GM19395 (cell line): ENCODE results near the gene HIBCH.
"Not testable (repeated sequence)": the region's sequence is repeated elsewhere in the genome, so short reads cannot be mapped to it uniquely, and the experiment has no call there.

Source experiments
- ATAC-seq: cut with Tn5 transposase; IDR thresholded peaks from one replicate; pipeline ENCODE4 v1.9.1; 2021; ENCODE audit warnings: mild to moderate bottlenecking, moderate library complexity; ENCODE audit not compliant: unreplicated experiment

HIBCH gene

GRCh38 chr2:190254063-190254850, 65.4 kb downstream of the HIBCH start:
- ATAC-seq, result no peak

GRCh38 chr2:190250421-190250820, 69.2 kb downstream of the HIBCH start:
- no peak for ATAC-seq

GRCh38 chr2:190235551-190236075, 84.0 kb downstream of the HIBCH start:
- ATAC-seq, result no peak

GRCh38 chr2:190235101-190235500, 84.5 kb downstream of the HIBCH start:
- no peak for ATAC-seq

DNA sequence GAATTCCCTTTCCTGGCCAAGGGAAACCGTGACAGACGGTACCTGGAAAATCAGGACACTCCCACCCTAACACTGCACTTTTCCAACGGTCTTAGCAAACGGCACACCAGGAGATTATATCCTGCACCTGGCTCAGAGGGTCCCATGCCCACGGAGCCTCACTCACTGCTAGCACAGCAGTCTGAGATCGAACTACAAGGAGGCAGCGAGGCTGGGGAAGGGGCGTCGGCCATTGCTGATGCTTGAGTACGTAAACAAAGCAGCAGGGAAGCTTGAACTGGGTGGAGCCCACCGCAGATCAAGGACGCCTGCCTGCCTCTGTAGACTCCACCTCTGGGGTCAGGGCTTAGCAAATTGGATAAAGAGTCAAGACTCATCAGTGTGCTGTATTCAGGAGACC, 95.6 kb downstream of the HIBCH start:
- not testable (repeated sequence) for ATAC-seq

- ATAC-seq, result not testable (repeated sequence)
Measured at GRCh38 chr2:190222745-190223144, 96.9 kb downstream of the HIBCH start.

- ATAC-seq, result no peak
Measured at GRCh38 chr2:190221429-190221828, 98.2 kb downstream of the HIBCH start.

DNA sequence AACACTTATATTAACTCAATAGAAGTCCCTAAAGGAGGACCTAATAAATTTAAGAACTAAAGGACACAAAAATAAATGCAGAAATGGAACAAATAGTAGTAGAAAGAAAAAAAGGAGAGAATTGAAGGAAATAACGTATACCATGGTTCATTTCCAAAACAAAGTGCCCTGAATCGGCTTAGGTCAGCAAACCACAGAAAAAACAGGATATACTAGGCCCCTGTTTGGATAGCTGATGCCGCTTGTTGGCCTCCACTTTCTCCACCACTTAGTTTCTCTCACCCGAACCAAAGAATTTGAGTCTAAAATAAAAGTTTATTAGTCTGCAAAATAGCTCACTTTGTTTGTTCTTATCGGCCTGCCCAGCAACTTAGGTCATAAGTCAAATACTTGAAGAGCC, 100.4 kb downstream of the HIBCH start:
- no peak for ATAC-seq

DNA sequence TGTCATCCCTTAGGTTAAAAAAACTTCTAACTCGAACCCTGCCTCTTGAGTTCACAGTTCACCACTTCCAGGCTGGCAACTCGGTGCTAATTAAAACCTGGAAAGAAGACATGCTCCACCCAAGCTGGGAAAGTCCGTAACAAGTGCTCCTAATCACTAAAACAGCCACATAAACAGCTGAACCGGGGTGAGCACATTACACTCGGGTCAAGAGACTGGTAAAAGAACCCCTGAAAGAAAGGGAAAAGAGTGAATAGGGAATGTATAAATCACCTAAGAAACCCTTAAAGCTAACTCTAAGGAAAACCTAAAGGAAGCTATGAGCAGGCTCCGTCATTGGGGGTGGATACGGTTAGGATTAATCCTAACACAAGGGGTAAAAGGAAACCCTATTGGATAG, 102.0 kb downstream of the HIBCH start:
- no peak for ATAC-seq

DNA sequence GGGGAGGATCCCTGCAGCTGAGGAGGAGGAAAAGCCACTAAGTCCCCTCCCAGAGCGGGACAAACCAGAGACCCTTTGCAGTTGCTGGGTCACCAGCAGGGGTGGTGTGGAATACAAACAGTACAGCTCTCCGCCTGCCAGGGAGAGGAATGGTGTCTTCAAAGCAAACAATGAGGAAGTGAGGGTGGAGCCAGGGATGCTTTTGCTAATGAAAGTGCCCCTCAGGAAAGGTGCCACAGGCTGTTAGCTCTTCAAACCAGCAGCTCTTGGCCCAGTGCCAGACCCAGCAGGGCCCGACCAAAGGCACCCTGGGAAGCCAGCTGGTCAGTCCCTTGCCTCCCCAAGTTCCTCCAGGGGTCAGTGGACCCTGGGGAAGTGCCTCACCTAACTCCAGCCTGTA, 102.8 kb downstream of the HIBCH start:
- no peak for ATAC-seq

GRCh38 chr2:190215620-190216019, 104.0 kb downstream of the HIBCH start:
- ATAC-seq, result no peak

DNA sequence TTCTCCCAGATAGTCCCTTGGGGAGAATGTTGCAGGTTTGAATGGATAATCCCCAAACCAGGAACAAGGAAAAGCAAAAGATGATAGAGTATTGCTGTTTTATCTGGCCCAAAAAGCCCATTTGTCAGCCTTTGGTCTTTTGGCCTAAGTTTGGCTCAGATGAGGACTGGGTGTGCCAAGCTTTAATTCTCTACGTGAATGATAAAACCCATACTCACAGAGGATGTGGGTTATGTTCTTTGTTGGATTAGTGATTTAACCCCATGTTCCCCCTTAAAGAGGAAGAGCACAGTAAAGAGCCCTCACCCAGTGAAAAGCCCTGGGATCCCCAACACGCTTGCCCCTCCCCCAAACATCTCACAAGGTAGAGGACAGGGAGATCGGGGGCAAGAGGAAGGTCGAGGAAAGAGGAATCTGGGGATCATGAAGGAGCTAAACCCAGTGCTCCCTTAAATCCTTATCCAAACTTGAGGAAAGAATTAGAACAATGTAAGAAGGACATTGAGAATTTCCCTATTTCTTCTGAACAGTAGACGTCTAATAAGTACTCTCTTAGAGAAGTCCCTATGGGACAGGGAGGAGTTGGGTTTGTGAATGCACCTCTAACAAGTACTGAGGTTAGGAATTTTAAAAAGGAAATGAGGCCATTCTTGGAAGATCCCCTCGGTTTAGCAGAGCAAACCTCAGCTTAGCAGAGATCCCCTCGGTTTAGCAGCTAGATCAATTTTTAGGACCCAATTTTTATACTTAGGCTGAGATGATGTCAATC, 105.0 kb downstream of the HIBCH start:
- no peak for ATAC-seq

DNA sequence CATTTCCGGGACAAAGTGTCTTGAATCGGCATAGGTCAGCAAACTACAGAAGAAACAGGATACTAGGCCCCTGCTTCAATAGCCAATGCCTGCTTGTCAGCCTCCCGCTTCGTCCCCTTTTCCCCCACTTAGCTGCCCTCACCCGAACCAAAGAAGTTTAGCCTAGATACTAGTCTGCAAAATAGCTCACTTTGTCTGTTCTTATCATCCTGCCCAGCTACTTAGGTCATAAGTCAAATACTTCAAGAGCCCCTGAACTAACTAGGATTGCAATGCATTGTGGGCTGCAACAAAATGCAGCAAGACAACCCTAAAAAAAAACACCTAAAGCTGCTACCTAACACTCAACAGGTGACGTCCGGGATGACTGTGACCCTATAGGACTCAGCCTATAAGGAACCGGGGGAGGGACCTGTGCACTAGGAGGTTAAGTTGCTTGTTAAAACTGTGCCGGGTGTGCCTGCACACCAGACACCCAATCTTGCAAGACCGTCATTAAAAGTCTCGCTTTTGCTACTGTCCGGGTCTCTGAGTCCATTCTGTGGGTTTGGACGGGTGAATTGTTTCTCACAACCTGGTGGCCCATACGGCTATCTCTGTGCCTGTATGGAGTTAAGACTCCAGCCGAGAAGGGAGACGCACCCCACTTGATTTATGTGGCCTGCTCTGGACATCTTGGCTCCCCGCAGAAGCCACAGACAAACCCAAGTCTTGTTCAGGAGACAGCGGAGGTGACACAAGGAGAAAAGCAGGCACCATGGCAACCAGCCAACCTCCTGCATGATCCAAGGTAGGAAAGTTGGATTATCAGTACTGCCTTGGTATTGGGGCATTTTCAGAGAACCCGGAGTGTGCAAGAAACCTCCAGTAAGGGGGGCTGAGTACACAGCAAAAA, 105.9 kb downstream of the HIBCH start:
- ATAC-seq, result no peak

- no peak for ATAC-seq
Measured at GRCh38 chr2:190210471-190210870, 109.2 kb downstream of the HIBCH start.

DNA sequence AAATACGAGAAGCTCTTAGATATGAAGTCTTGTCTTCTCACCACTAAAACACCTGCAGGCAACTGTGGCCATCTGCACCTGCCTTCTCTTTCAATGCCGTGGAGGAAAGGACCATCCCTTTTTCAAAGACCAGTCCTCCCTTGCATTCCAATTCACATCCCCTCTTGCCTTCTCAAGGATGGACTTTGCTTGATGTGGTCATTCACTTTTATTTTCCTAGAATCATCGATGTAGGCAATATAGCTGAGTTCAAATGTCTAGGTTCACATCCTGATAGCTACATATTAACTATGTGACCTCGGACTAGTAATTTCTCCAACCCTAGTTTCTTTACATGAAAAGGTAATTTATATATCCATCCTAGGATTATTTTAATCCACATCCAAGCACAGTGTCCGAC, 110.1 kb downstream of the HIBCH start:
- no peak for ATAC-seq

- no peak for ATAC-seq
Measured at GRCh38 chr2:190207930-190208329, 111.7 kb downstream of the HIBCH start.

DNA sequence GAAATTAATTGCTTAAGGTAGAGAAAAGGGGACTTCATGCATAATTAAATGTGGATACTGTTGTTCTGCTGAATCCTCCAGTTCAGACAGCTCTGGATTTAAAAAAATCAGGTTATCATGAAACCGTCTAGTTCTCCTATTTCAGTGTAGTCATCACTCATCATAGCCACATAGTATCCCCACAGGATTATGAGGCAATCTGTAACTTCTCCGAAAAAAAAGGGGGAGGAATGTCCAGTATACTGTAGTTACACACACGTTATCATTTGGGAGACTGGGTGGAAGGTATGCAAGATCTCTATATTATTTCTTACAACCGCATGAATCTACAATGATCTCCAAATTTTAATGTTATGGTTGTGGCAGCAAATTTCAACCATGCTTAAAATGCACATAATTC, 114.0 kb downstream of the HIBCH start:
- no peak for ATAC-seq

DNA sequence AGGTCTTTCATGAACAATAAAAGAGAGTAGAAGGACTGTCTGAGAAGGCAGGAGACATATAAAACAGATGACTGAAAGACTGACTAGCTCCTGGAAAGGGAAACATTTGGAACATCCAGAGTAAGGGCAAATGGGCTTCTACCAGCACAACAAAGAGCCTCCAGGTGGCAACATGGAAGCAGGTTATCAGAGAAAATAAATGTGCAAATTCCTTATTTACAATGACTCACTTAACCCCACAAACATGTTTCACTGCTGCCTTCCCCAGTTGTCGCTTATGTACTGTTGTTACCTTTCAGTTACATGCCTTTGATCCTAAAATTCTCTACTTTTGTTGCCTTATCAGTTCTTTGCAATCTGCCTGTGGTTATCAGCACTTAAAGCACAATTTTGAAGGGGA, 117.0 kb downstream of the HIBCH start:
- ATAC-seq, result no peak

GRCh38 chr2:190202018-190202417, 117.6 kb downstream of the HIBCH start:
- ATAC-seq, result no peak

GRCh38 chr2:190200603-190201002, 119.0 kb downstream of the HIBCH start:
- no peak for ATAC-seq

DNA sequence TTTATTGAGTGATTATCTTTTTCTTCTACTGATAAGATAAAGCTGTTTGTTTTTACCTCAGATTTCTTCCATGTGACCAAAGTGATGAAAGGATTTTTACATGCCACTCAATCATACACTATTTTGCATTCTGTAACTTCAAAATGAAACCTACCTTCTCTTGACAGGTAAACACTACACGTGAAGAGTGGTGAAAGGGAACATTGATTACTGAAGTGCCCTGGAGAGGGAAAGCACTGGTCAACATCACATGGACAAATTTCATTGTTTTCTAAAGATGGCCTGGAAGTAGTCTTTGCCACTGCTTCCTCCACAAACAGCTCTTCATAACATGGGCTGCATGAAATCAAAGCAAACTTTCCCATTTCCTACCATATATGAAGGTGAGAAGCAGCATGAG, 120.1 kb downstream of the HIBCH start:
- ATAC-seq, result no peak
